RPMI7951 (cell line): ENCODE data around the gene ARL5C. TPM values are rescaled to one million over a fixed set of nuclear protein-coding genes. Genes with fewer than 3 reads are reported as not detected.

ENCODE experiments used
- DNase-seq: peaks from one replicate; pipeline ENCODE4 v3.0.0-alpha.2; 2012; ENCODE audit warnings: low read depth
- total RNA-seq: library from RNA; depleted of rRNA; stranded (reverse); fragments of >200 nt; shearing (Covaris generic); gene quantifications from 2 replicates; pipeline ENCODE4 v1.2.3, GENCODE V29; 2014; rRNA removed

The ARL5C gene
- total RNA-seq: not detected in 2 replicates

- no peak for DNase-seq
These were observed at the start of gene ARL5C for GRCh38 chr17:39165841-39166349. Gene ARL5C (minus strand): TSS chr17:39166161. CDS start chr17:39165760, 401 bp downstream.

GRCh38 chr17:39213852-39214251 lies 47.9 kb upstream of the ARL5C start:
- peak; percentile 65 for DNase-seq

GRCh38 chr17:39212841-39213480 lies 47.0 kb upstream of the ARL5C start:
- DNase-seq: no peak

- no peak for DNase-seq
These were observed 46.3 kb upstream of the ARL5C start for GRCh38 chr17:39212195-39212810.

- no peak for DNase-seq
These were observed 44.1 kb upstream of the ARL5C start for GRCh38 chr17:39210093-39210434.

- DNase-seq: peak; percentile 44
These were observed 43.5 kb upstream of the ARL5C start for GRCh38 chr17:39209317-39210092.

- no peak for DNase-seq
These were observed 42.9 kb upstream of the ARL5C start for GRCh38 chr17:39208893-39209292.

- no peak for DNase-seq
These were observed 42.2 kb upstream of the ARL5C start for GRCh38 chr17:39208136-39208535.

- DNase-seq: no peak
These were observed 39.2 kb upstream of the ARL5C start for GRCh38 chr17:39205112-39205526.

GRCh38 chr17:39204245-39204644 lies 38.3 kb upstream of the ARL5C start:
- no peak for DNase-seq

- DNase-seq: no peak
These were observed 35.1 kb upstream of the ARL5C start for GRCh38 chr17:39200957-39201510.

- no peak for DNase-seq
These were observed 34.3 kb upstream of the ARL5C start, which contains the start of gene RPL19 for GRCh38 chr17:39200070-39200879. Gene RPL19 (plus strand): TSS chr17:39200283. CDS start chr17:39200345, 62 bp downstream.

- DNase-seq: peak; percentile 90
These were observed 33.8 kb upstream of the ARL5C start for GRCh38 chr17:39199820-39200069.

GRCh38 chr17:39198186-39198566 lies 32.2 kb upstream of the ARL5C start:
- no peak for DNase-seq

- DNase-seq: peak; percentile 76
These were observed 31.6 kb upstream of the ARL5C start, which contains the start of gene CACNB1 for GRCh38 chr17:39197380-39198185. Gene CACNB1 (minus strand): TSS chr17:39197669. CDS start chr17:39197495, 174 bp downstream.

- DNase-seq: peak; percentile 58
These were observed 30.9 kb upstream of the ARL5C start for GRCh38 chr17:39196808-39197291.

GRCh38 chr17:39196241-39196807 lies 30.4 kb upstream of the ARL5C start:
- DNase-seq: no peak

GRCh38 chr17:39195568-39196160 lies 29.7 kb upstream of the ARL5C start:
- no peak for DNase-seq

- DNase-seq: no peak
These were observed 29.1 kb upstream of the ARL5C start for GRCh38 chr17:39194985-39195524.
